Stromal cell of bone marrow (primary cell): ENCODE measurements around the gene INSIG2.
A peak's percentile ranks its signal among the peaks of the same experiment; 100 is the strongest.

Experiments used
- DNase-seq: peaks from one replicate; pipeline ENCODE4 v3.0.0-alpha.2; 2012; ENCODE audit warnings: low read depth

Gene INSIG2

GRCh38 chr2:118088051-118089024 is at the start of gene INSIG2:
INSIG2 (plus strand) TSS chr2:118088471; CDS start chr2:118096557, 8,086 bp downstream.
- DNase-seq, result peak; percentile 89

- no peak for DNase-seq
Measured at GRCh38 chr2:118040891-118041290, 47.4 kb upstream of the INSIG2 start.

DNA sequence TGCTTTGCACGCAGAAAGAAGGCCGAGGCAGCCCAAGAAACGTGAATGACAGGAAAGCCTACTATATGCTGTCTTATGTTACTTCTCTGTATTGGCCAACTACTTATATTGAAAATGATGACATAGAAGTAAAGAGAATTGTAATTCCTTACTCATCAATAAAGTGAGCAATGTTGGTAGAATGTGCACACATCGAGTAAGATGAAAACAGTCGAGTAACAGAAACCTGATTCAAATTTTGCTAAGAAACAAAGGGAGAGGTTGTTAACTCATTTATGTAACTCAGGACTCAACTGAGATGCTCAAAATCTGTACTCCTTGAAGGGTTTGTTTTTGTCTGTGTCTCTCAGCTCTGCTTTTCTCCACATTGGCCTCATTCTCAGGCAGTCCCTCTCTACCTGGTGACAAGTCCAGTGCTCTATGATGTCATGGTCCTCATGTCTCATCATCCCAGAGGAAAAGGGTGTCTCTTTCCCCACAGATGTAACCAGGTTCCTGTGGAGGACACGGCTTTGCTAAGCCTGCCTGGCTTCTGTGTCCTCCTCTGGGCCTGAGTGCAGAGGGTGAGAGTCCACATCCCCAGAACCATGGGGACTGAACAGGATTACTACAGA is 44.1 kb upstream of the INSIG2 start:
- no peak for DNase-seq

DNA sequence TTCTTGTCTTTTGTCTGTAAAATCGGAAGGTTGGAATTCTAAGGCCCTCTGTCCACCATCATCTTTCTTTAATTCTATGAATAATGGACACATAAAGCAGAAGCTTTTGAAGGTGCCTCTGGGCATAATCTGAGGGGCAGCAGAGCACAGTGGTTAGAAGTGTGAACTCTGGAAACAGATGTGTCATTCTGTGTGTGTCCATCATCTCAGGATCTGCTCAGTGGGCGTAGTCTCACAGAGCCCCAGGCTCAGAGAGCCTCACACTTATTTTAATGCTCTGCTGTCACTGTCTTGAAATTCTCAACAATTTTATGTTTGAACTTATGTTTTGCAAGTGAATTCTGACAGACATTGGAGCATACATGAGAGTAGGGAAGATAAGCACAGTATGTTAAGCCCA is 43.4 kb upstream of the INSIG2 start:
- no peak for DNase-seq

DNA sequence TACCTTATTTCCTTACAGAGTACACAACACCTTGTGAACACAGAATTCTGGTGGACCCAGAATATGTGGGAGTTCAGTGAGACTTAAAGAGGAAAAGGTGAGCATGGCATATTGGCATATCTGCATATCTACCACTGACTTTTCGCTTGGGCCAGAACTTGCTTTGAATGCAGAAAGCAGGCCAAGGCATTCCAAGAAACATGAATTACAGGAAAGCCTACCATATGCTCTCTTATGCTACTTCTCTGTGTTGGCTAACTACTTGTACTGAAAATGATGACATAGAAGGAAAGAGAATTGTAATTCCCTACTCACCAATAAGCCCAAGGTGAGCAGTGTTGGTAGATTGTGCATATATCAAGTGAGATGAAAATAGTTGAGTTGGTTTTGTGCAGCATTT is 43.0 kb upstream of the INSIG2 start:
- no peak for DNase-seq

GRCh38 chr2:118046634-118047210 is 41.5 kb upstream of the INSIG2 start:
- DNase-seq, result no peak

DNA sequence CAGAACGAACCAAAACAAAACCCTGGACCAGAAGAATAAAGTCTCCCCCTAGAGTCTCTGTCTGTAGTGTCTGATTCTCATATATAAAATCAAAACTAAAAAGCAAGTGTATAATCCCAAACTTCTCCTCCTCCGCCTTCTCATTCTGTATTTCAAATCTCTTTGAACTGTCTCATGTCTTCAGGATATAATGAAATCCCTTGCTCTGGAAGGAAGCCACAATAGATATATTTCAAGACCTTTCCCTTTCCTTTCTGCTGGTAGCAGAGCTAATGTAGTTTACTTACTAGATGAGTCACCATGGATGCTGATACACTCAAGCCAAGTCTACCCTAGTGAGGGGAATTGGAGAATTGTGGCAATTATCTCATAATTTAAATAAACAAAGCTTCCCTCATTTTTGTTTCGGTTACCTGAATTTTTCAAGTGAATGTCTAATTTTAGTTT is 40.9 kb upstream of the INSIG2 start:
- peak; percentile 44 for DNase-seq

GRCh38 chr2:118048401-118048800 is 39.9 kb upstream of the INSIG2 start:
- no peak for DNase-seq

- no peak for DNase-seq
Measured at GRCh38 chr2:118049140-118049815, 39.0 kb upstream of the INSIG2 start.

DNA sequence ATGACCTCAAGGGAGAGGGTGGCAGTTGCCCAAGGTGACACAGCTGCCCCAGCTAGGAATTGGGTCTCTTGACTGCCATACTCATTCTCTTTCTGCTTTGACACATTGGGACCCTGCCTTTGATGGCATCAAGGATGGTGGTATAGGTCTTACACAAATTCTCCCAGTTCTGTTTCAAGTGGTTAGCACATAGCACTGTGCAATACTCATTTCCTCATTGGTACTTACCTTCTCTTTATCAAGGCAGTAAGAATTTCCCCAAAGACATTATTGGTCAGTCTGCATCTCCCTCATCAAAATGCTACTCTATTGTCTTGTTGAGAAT is 38.5 kb upstream of the INSIG2 start:
- no peak for DNase-seq

- no peak for DNase-seq
Measured at GRCh38 chr2:118050386-118050785, 37.9 kb upstream of the INSIG2 start.

DNA sequence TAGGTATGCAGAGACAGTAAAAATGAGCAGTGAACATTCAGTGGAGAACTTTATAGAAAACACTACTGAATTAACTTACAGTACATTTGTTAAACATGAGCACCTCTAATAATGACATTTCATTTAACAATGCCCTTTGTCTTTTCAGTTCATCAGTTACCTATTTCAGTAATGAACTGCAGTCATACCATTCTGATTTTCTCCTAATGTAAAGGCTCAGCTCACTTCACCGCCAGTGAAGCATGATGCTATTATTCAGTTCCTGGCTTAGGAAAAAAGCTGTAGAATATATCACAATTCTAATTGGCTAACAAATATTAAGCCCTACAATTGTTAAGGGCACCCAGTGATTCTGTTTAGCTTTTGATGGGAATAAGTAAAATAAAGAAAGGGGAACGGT is 37.3 kb upstream of the INSIG2 start:
- DNase-seq, result no peak

DNA sequence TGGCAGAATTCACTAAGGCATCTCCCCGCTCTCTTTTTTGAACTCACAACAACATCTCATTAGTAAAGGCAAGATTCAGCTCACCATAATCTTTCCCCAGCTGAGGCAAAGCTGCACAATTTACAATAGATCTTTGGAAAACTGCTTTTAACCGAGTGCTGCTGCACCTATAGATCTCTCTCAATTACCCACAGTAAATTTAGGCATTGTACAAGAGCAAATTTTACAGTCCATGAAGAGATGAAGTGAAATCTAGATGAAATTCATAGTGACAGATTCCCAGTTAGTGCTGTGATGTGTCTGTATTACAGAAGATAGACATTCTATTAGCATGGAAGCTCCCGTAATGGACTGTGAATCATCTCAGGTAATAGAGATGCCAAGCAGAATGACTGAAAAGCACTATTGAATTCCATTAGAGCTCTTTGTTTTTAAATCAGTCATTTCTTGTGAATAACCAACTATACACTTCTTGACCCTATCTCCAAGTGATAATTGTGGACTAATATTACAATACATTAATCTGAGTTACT is 36.4 kb upstream of the INSIG2 start:
- DNase-seq, result no peak

- DNase-seq, result no peak
Measured at GRCh38 chr2:118052474-118052873, 35.8 kb upstream of the INSIG2 start.

DNA sequence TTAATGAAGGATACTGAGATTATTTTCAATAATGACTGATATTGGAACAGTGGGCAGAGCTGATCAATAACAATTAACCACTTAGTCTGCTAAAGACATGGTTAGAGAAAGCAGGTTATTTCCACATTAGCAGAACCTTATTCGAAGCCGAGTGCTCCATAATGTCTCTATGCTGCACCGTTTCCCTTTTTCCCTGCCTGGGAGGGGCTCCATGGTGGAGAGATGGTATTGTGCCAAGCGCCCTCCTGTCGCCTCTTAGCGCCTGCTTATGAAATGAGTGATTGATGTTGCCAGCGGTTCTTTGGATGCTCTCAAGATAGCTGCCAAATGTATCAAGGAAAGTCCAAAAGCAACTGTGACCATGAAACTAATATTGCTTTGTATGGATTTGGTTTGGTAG is 34.6 kb upstream of the INSIG2 start:
- no peak for DNase-seq

DNA sequence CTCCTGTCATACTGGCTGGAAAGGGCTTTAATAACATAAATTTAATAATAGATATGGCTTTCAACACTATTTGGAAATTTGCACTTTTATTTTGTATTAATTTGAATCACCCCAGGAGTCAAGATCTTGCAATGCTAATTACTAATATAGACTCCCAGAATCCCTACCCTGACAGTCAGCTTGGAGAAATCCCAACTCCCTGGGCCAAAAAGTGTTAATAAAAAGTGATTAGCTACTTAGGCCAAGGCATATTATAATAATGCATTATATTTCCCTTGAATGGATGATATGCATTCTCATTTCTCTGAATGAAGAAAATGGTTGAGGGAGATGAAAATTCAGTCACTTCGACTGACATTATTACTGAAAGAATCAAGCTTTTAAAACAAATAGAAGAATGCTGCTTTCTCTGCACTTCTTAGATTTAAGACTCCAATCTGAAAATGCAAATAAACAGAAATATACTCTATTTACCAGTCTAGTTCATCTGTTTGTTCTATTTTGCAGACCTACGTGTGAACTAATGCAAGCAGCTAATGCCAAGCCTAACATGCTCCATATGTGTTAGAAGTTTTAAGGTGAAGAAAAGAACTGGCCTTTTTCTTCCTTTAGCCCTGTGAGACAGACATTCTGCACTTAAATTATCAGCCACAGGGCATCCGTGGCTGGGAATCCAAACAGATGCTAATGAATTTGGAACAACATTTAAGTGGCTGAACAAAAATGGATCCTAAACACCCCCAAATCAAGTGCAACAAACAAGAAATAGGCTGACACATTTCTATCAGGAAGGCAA is 33.9 kb upstream of the INSIG2 start:
- no peak for DNase-seq

GRCh38 chr2:118055512-118056164 is 32.6 kb upstream of the INSIG2 start:
- DNase-seq, result no peak

DNA sequence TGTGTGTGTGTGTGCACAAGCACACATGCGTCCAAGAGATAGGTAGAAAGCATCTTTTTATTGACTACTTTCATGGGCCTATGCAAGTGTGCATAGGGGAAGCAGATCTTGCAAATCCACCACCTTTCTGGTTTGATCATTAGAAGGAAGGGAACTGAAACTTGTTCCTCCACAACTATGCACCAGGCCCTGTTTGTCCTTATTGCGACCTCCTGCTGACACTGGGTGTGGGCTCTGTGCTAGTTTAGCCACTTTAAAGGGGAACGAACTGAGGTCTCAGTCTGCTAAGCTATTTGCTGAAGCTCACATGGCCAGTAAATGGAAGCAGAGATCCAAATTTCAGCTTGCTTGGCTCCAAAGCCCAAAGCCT is 32.1 kb upstream of the INSIG2 start:
- no peak for DNase-seq

DNA sequence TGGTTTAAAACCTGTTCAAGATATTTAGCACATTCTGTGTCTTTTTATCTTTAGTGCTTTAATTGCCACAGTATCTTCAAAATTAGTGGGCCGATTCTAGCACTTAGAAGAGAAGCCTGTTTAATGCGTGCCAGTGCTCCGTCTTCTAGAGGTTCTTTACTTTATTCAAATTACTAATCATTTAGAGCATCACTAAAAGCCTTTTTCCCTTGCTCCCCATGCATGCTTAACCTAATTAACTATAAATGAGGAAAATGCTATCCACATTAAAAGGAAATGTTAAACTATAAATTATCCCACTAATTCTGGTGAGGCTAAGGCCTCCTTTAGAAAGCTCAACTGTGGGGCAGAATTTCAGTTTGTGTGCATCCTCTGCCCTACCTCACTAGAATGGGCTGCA is 31.5 kb upstream of the INSIG2 start:
- DNase-seq, result no peak

DNA sequence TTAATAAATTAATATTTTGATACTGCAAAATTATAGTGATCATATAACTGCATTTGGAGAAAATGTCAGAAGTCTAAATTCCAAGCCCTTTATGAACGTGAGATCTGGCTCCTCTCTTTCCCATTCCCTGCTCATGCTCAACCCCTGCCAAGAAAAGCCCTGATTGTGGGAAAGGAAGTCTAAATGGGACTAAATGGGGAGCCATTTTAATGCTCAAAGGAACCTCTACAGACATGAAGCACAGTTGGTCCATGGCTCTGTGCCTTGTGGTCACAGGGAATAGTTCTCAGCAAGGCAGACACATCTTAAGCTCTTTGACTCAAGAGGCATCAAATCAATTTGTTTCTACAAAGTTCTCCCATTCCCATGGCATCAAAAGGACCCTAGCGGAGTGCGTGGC is 29.3 kb upstream of the INSIG2 start:
- peak; percentile 71 for DNase-seq

DNA sequence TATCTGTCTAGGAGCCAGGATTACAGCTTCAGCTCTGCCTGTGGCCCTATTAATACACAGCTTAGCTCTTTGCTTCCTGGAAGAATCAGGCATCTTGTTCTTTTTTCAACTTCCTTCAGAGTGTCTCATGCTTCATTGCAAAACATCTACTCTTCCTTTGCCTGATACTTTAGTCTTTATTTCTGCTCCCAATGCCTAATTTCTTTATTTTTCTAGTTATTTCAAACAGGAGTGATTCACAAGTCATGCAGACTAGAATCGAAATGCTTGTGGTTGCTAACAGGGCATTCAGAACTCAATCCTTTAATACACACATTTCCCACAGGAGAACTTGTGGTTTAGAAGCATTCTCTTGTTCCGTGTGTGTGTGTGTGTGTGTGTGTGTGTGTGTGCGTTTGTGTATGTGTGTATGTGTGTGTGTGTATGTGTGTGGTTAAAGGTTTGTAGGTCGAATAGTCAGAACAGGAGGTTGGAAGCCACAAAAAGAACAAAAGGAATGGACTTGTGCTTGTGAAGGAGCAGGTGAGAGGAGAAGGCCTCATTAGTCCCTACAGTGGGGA is 28.3 kb upstream of the INSIG2 start:
- DNase-seq, result peak; percentile 99
